Measurements from ENCODE around the gene C15orf39.

The C15orf39 gene

GRCh38 chr15:75208501-75209288 lies 7.0 kb downstream of the C15orf39 start:
- H3K4me3 ChIP-seq (ENCODE audit: low read length) = no peak overlapping the region
- no peak for TF ChIP-seq CTCF (conservative IDR thresholded peaks at IDR 0.05; ENCODE audit: low read depth, low read length)
- DNase-seq (ENCODE audit: low read depth) = no peak

DNA sequence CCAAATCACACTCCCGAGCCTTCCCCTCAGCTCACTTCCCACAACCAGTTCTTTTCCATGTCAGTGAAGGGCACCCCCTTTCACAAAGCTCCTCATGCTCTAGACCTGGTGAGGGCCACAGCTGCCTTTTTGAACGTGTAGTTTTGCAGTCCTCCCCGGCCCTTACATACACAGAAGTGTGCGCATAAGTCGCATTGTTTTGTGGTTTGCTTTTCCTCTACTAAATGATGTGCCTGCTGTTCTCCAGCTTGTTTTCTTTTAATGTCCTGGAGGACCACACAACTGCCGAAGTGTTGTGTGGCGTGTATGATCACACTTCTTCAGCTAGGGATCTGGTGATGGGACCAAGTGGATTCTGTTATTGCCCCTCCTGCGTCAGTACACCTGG lies 7.6 kb downstream of the C15orf39 start:
- H3K4me3 ChIP-seq (ENCODE audit: low read length) = no peak overlapping the region
- DNase-seq (ENCODE audit: low read depth) = no peak
- TF ChIP-seq CTCF (conservative IDR thresholded peaks at IDR 0.05; ENCODE audit: low read depth, low read length) = no peak

DNA sequence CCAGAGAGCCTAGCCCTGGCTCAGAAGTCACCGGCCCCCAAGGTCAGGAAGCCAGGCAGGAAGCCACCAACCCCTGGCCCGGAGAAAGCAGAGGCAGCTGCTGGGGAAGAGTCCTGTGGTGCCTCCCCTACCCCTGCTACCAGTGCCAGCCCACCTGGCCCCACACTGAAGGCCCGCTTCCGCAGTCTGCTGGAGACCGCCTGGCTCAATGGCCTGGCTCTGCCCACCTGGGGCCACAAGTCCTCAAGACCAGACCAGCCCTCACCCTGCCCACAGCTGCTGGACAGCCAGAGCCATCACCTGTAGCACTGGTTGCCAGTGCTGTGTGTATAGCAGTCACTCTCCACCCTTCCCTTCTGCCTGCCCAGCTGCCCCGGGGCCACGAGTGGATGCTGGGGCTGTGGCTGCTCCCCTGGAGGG lies 9.1 kb downstream of the C15orf39 start:
- TF ChIP-seq CTCF (conservative IDR thresholded peaks at IDR 0.05; ENCODE audit: low read depth, low read length) = no peak
- no peak for DNase-seq (ENCODE audit: low read depth)
- H3K4me3 ChIP-seq (ENCODE audit: low read length) = no peak overlapping the region

- DNase-seq (ENCODE audit: low read depth) = no peak
- no peak for TF ChIP-seq CTCF (conservative IDR thresholded peaks at IDR 0.05; ENCODE audit: low read depth, low read length)
- no peak overlapping the region for H3K4me3 ChIP-seq (ENCODE audit: low read length)
Observed at GRCh38 chr15:75211436-75212199, 9.9 kb downstream of the C15orf39 start.

- no peak overlapping the region for H3K4me3 ChIP-seq (ENCODE audit: low read length)
- no peak for DNase-seq (ENCODE audit: low read depth)
- no peak for TF ChIP-seq CTCF (conservative IDR thresholded peaks at IDR 0.05; ENCODE audit: low read depth, low read length)
Observed at GRCh38 chr15:75212200-75212858, 10.6 kb downstream of the C15orf39 start.

- no peak for DNase-seq (ENCODE audit: low read depth)
- TF ChIP-seq CTCF (conservative IDR thresholded peaks at IDR 0.05; ENCODE audit: low read depth, low read length) = no peak
- no peak overlapping the region for H3K4me3 ChIP-seq (ENCODE audit: low read length)
Observed at GRCh38 chr15:75213212-75213767, 11.6 kb downstream of the C15orf39 start.

Measured in retinal pigment epithelial cell (primary cell).